ENCODE measurements around the gene AQP11.

Gene AQP11

GRCh38 chr11:77658213-77659013, 68.7 kb downstream of the AQP11 start:
- DNase-seq (ENCODE audit: low spot score), result no peak

All from left forelimb (tissue), 1 donor.